PC-3 (cell line): ENCODE results near the gene HNRNPC. TPM values are rescaled to one million over a fixed set of nuclear protein-coding genes. Genes with fewer than 3 reads are reported as not detected.
"Not testable (repeated sequence)": the region's sequence is repeated elsewhere in the genome, so short reads cannot be mapped to it uniquely, and the experiment has no call there.

Experiments used
- ATAC-seq: fragments of 200-7000 bp; cut with Tn5 transposase; 2 replicates; pipeline ENCODE4 v1.9.1; 2020; ENCODE audit warnings: mild to moderate bottlenecking, moderate library complexity
- BruUV-seq: library from RNA; stranded (reverse); fragments of 400-500 nt; replicated peaks from 2 replicates; lab custom pipeline; 2021; lab: Mats Ljungman, UMichigan
- CTCF ChIA-PET: fragments of 300-600 bp; sonication (Branson Sonifier 250); formaldehyde crosslinking; loops from one replicate; lab custom pipeline; 2022; ENCODE audit warnings: antibody characterized with exemption; lab: Charles Lee
- POLR2A ChIA-PET: fragments of 300-600 bp; sonication (Branson Sonifier 250); formaldehyde crosslinking; loops from one replicate; lab custom pipeline; 2022; ENCODE audit warnings: antibody characterized with exemption; ENCODE audit not compliant: unreplicated experiment; lab: Charles Lee
- DNase-seq: peaks from one replicate; pipeline ENCODE4 v3.0.0-alpha.2; 2015
- H2AFZ ChIP-seq: fragments of 300-600 bp; sonication (generic); 2 replicates; pipeline ENCODE4 v1.6.0; 2016; ENCODE audit warnings: antibody characterized with exemption, low read length
- H3F3A ChIP-seq: fragments of 300-600 bp; sonication (generic); one replicate; pipeline ENCODE4 v1.6.0; 2017; ENCODE audit warnings: antibody characterized with exemption, low read length, control low read depth, mild to moderate bottlenecking; ENCODE audit not compliant: unreplicated experiment
- H3K27ac ChIP-seq: fragments of 300-600 bp; sonication (generic); 2 replicates; pipeline ENCODE4 v1.5.1; 2016; ENCODE audit warnings: mild to moderate bottlenecking, low read length
- H3K27me3 ChIP-seq: fragments of 300-600 bp; sonication (generic); 2 replicates; pipeline ENCODE4 v1.6.1; 2016; ENCODE audit warnings: low read length, mixed read lengths
- H3K36me3 ChIP-seq: fragments of 300-600 bp; sonication (generic); 2 replicates; pipeline ENCODE4 v1.6.1; 2016; ENCODE audit warnings: low read depth, mixed run types, low read length, mixed read lengths
- H3K4me1 ChIP-seq: fragments of 300-600 bp; sonication (generic); 2 replicates; pipeline ENCODE4 v1.5.1; 2016; ENCODE audit warnings: low read length; ENCODE audit not compliant: insufficient read depth
- H3K4me2 ChIP-seq: fragments of 300-600 bp; sonication (generic); 2 replicates; pipeline ENCODE4 v1.6.0; 2016; ENCODE audit warnings: low read length
- H3K4me3 ChIP-seq: fragments of 300-600 bp; sonication (generic); 2 replicates; pipeline ENCODE4 v1.5.1; 2016; ENCODE audit warnings: mild to moderate bottlenecking, low read length, mixed read lengths
- H3K79me2 ChIP-seq: fragments of 300-600 bp; sonication (generic); 2 replicates; pipeline ENCODE4 v1.6.1; 2017; ENCODE audit warnings: low read length, mixed read lengths
- H3K9ac ChIP-seq: fragments of 300-600 bp; sonication (generic); 2 replicates; pipeline ENCODE4 v1.6.0; 2016; ENCODE audit warnings: mild to moderate bottlenecking, low read length
- H3K9me2 ChIP-seq: fragments of 300-600 bp; sonication (generic); replicated peaks from 2 replicates; pipeline ENCODE4 v1.6.1; 2016; ENCODE audit warnings: mixed run types, low read length, mixed read lengths
- H3K9me3 ChIP-seq: fragments of 300-600 bp; sonication (generic); 2 replicates; pipeline ENCODE4 v1.6.1; 2016; ENCODE audit warnings: low read length, mixed read lengths
- H4K20me1 ChIP-seq: fragments of 300-600 bp; sonication (generic); 2 replicates; pipeline ENCODE4 v1.6.1; 2016; ENCODE audit warnings: low read length, mixed read lengths
- EZH2 ChIP-seq: fragments of 300-600 bp; sonication (generic); IDR thresholded peaks from one replicate; pipeline ENCODE4 v1.6.1; 2017; ENCODE audit warnings: antibody characterized with exemption, mild to moderate bottlenecking, low read length; ENCODE audit not compliant: unreplicated experiment
- EZH2phosphoT487 ChIP-seq: fragments of 300-600 bp; sonication (generic); IDR thresholded peaks from 2 replicates; pipeline ENCODE4 v1.6.1; 2018; ENCODE audit warnings: mild to moderate bottlenecking, antibody characterized with exemption, low read length, borderline replicate concordance
- intact Hi-C: fragments of 100-400 bp; cut with micrococcal nuclease; formaldehyde crosslinking; loops from 2 replicates; pipeline ENCODE4 v1.9.0; 2023
- total RNA-seq: library from RNA; depleted of rRNA; stranded (reverse); fragments of >200 nt; gene quantifications from 2 replicates; pipeline ENCODE4 v1.2.3, GENCODE V29; 2014
- TF ChIP-seq, protein P1 (sequence below): fragments of 300-600 bp; sonication (generic); conservative IDR thresholded peaks from 2 replicates; pipeline ENCODE4 v1.5.1; 2017; ENCODE audit warnings: antibody characterized with exemption, low read depth, mild to moderate bottlenecking, low read length

The HNRNPC gene
- total RNA-seq, 1 experiment from 2014 or later, result 682 TPM

DNA sequence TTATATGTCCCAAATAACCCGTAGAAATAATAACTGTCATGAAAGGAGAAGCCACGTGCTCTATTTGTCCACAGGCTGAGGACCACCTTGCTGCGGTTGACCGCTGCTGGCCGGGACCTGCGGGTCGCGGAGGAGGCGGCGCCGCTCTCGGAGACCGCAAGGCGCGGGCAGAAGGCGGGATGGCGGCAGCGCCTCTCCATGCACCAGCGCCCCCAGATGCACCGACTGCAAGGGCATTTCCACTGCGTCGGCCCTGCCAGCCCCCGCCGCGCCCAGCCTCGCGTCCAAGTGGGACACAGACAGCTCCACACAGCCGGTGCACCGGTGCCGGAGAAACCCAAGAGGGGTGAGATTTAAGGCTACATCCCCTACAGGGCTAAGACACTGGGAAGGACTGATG lies 31.6 kb upstream of the HNRNPC start:
- Histone ChIP-seq H3K27me3 (0 out of 2 replicates have a peak, but pooled peaks cover 3% of the 10 kb centered on the region), H3K4me2 (peak overlapping the region; percentile 87)

DNA sequence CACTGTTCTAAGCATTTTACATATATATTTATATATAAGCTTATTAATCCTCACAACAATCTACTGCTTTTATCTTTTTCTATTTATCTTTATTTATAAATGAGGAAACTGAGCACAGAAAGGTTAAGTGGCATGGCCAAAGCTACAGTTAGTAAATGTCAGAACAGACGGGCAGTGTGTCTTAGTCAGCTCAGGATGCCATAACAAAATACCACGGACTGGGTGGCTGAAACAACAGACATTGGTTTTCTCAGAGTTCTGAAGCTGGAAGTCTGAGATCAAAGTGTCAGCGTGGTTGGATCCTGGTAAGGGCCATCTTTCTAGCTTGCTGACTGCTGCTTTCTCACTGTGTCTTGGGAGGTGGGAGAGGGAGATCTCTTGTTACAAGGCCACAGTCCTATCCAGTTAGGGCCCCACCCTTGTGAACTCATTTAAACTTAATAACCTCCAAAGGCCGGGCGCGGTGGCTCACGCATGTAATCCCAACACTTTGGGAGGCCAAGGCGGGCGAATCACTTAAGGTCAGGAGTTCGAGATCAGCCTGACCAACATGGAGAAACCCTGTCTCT lies 30.4 kb upstream of the HNRNPC start:
- Histone ChIP-seq H3K4me3 (no peak overlapping the region), H3K4me1 (no peaks in the 10 kb centered on the region), H3K27me3 (0 out of 2 replicates have a peak, but pooled peaks cover 3% of the 10 kb centered on the region), H3K27ac (no peak overlapping the region), H3K4me2 (no peak overlapping the region), H3K36me3 (no peaks in the 10 kb centered on the region), H3K9me2 (no peaks in the 10 kb centered on the region), H3F3A (no peaks in the 10 kb centered on the region), H3K79me2 (no peaks in the 10 kb centered on the region), H4K20me1 (no peaks in the 10 kb centered on the region), H2AFZ (no peak overlapping the region), H3K9me3 (no peaks in the 10 kb centered on the region), H3K9ac (no peak overlapping the region)
- ChIA-PET CTCF (no interaction called here), POLR2A (interaction anchor here (0.6 kb wide), 1 partner anchor 42 kb away, joined by 3 read pairs; no protein-coding TSS in a partner anchor)
- TF ChIP-seq EZH2phosphoT487 (no peak), EZH2 (no peak)
- TF ChIP-seq, protein P1, sequence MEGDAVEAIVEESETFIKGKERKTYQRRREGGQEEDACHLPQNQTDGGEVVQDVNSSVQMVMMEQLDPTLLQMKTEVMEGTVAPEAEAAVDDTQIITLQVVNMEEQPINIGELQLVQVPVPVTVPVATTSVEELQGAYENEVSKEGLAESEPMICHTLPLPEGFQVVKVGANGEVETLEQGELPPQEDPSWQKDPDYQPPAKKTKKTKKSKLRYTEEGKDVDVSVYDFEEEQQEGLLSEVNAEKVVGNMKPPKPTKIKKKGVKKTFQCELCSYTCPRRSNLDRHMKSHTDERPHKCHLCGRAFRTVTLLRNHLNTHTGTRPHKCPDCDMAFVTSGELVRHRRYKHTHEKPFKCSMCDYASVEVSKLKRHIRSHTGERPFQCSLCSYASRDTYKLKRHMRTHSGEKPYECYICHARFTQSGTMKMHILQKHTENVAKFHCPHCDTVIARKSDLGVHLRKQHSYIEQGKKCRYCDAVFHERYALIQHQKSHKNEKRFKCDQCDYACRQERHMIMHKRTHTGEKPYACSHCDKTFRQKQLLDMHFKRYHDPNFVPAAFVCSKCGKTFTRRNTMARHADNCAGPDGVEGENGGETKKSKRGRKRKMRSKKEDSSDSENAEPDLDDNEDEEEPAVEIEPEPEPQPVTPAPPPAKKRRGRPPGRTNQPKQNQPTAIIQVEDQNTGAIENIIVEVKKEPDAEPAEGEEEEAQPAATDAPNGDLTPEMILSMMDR, result no peak
- no peak for ATAC-seq
- no TSS peak for BruUV-seq
- intact Hi-C loops, result no loop called here
- DNase-seq, result no peak

More for the DNA sequence above, 31.6 kb upstream of the HNRNPC start:
- no peaks in the 10 kb centered on the region for H3K9me2 ChIP-seq
- H3K9me3 ChIP-seq, result no peaks in the 10 kb centered on the region
- H3K79me2 ChIP-seq, result no peaks in the 10 kb centered on the region
- H3K27ac ChIP-seq, result no peak overlapping the region
- no peak overlapping the region for H3K9ac ChIP-seq
- intact Hi-C loops, result no loop called here
- no peaks in the 10 kb centered on the region for H3F3A ChIP-seq
- TF ChIP-seq, protein P1, result 0 out of 2 replicates have a peak, but pooled peaks have one; percentile 16
- no peak for TF ChIP-seq EZH2
- BruUV-seq, result no TSS peak
- H4K20me1 ChIP-seq, result no peaks in the 10 kb centered on the region
- POLR2A ChIA-PET, result no interaction called here
- H3K36me3 ChIP-seq, result no peaks in the 10 kb centered on the region
- H3K4me3 ChIP-seq, result peak overlapping the region; percentile 60
- CTCF ChIA-PET, result no interaction called here
- H3K4me1 ChIP-seq, result no peaks in the 10 kb centered on the region
- H2AFZ ChIP-seq, result peak overlapping the region; percentile 87
- ATAC-seq (peak; percentile 46), DNase-seq (no peak)

DNA sequence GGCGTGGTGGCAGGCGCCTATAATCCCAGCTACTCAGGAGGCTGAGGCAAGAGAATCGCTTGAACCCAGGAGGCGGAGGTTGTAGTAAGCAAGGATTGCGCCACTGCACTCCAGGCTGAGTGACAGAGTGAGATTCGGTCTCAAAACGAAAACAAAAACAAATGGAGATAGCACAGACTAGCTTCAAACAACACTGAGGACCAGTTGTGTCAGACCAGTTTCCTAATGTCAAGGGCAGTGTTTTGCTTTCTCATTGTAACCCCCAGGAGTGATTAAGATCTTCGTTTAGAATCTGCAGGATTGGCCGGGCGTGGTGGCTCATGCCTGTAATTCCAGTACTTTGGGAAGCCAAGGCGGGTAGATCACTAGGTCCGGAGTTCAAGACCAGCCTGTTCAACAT lies 29.1 kb upstream of the HNRNPC start:
- no peak overlapping the region for H2AFZ ChIP-seq
- no peak overlapping the region for H3K9ac ChIP-seq
- H3F3A ChIP-seq, result no peaks in the 10 kb centered on the region
- ChIA-PET POLR2A (no interaction called here), CTCF (no interaction called here)
- no peak overlapping the region for H3K27ac ChIP-seq
- TF ChIP-seq, protein P1, result no peak
- no peak for TF ChIP-seq EZH2
- TF ChIP-seq EZH2phosphoT487, result no peak
- ATAC-seq (no peak), DNase-seq (no peak)
- no peaks in the 10 kb centered on the region for H3K9me2 ChIP-seq
- 0 out of 2 replicates have a peak, but pooled peaks cover 3% of the 10 kb centered on the region for H3K27me3 ChIP-seq
- no peaks in the 10 kb centered on the region for H3K79me2 ChIP-seq
- H3K4me1 ChIP-seq, result no peaks in the 10 kb centered on the region
- intact Hi-C loops, result no loop called here
- H3K4me2 ChIP-seq, result no peak overlapping the region
- no peaks in the 10 kb centered on the region for H3K36me3 ChIP-seq
- H4K20me1 ChIP-seq, result no peaks in the 10 kb centered on the region
- no TSS peak for BruUV-seq
- H3K4me3 ChIP-seq, result no peak overlapping the region
- H3K9me3 ChIP-seq, result no peaks in the 10 kb centered on the region

DNA sequence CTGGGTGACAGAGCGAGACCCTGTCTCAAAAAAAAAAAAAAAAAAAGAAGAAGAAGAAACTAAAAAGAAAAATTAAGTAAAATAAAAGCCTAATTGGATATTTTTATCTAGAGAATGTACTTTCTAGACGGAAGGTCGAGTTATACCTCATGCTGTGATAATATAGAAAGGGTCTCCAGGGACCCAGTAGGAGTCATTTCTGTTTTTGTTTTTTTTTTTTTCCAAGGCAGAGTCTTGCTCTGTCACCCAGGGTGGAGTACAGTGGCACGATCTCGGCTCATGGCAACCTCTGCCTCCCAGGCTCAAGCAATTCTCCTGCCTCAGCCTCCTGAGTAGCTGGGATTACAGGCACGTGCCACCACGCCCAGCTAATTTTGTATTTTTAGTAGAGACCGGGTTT lies 24.8 kb upstream of the HNRNPC start:
- H3K9me2 ChIP-seq, ATAC-seq, POLR2A ChIA-PET, H3K4me2 ChIP-seq, H3F3A ChIP-seq, H2AFZ ChIP-seq, H3K4me3 ChIP-seq, DNase-seq, intact Hi-C loops, CTCF ChIA-PET, H3K27ac ChIP-seq, H3K9me3 ChIP-seq, H3K79me2 ChIP-seq, BruUV-seq, H3K36me3 ChIP-seq, H3K27me3 ChIP-seq, H3K4me1 ChIP-seq, H3K9ac ChIP-seq, H4K20me1 ChIP-seq: not testable (repeated sequence)
